NCI-H1092 (cell line): ENCODE results near the gene CCDC187.

Experiments used
- DNase-seq: peaks from one replicate; lab custom pipeline; 2025; lab: John Stamatoyannopoulos, UW

Gene CCDC187

GRCh38 chr9:136225366-136225747, 78.5 kb downstream of the CCDC187 start:
- DNase-seq: no peak

- DNase-seq: no peak
Observed at GRCh38 chr9:136223871-136224640, 79.8 kb downstream of the CCDC187 start.

- DNase-seq: no peak
Observed at GRCh38 chr9:136222906-136223285, 81.0 kb downstream of the CCDC187 start.

- DNase-seq: no peak
Observed at GRCh38 chr9:136222166-136222905, 81.6 kb downstream of the CCDC187 start.

- DNase-seq: no peak
Observed at GRCh38 chr9:136220017-136220729, 83.7 kb downstream of the CCDC187 start.

GRCh38 chr9:136219276-136219675, 84.6 kb downstream of the CCDC187 start:
- no peak for DNase-seq

GRCh38 chr9:136218673-136219072, 85.2 kb downstream of the CCDC187 start:
- no peak for DNase-seq

- DNase-seq: no peak
Observed at GRCh38 chr9:136218271-136218670, 85.6 kb downstream of the CCDC187 start.

GRCh38 chr9:136216541-136217244, 87.2 kb downstream of the CCDC187 start:
- DNase-seq: no peak

GRCh38 chr9:136213733-136214132, 90.2 kb downstream of the CCDC187 start:
- no peak for DNase-seq

GRCh38 chr9:136212345-136212950, 91.4 kb downstream of the CCDC187 start:
- no peak for DNase-seq

GRCh38 chr9:136211441-136212344, 92.2 kb downstream of the CCDC187 start:
- no peak for DNase-seq

GRCh38 chr9:136211006-136211405, 92.9 kb downstream of the CCDC187 start:
- no peak for DNase-seq

GRCh38 chr9:136210276-136210675, 93.6 kb downstream of the CCDC187 start:
- DNase-seq: no peak

- no peak for DNase-seq
Observed at GRCh38 chr9:136209786-136210185, 94.1 kb downstream of the CCDC187 start.

- DNase-seq: no peak
Observed at GRCh38 chr9:136209232-136209631, 94.7 kb downstream of the CCDC187 start.

GRCh38 chr9:136208675-136209074, 95.2 kb downstream of the CCDC187 start:
- DNase-seq: no peak

GRCh38 chr9:136207616-136208015, 96.3 kb downstream of the CCDC187 start:
- no peak for DNase-seq

GRCh38 chr9:136206602-136207275, 97.2 kb downstream of the CCDC187 start:
- no peak for DNase-seq

GRCh38 chr9:136205707-136205992, 98.2 kb downstream of the CCDC187 start:
- no peak for DNase-seq
